GM12878 (cell line): ENCODE results near the gene COL7A1. TPM values are rescaled to one million over a fixed set of nuclear protein-coding genes. Genes with fewer than 3 reads are reported as not detected.

Source experiments
- BCLAF1 ChIP-seq: fragments of 450-650 bp; IDR thresholded peaks from 2 replicates; pipeline ENCODE4 v1.6.1; 2017; ENCODE audit warnings: antibody characterized with exemption, mild to moderate bottlenecking, moderate library complexity
- BMI1 ChIP-seq: fragments of 450-650 bp; IDR thresholded peaks from 2 replicates; pipeline ENCODE4 v1.6.1; 2016; ENCODE audit warnings: mild to moderate bottlenecking, moderate library complexity, borderline replicate concordance
- CBX5 ChIP-seq: sonication (generic); IDR thresholded peaks from 2 replicates; pipeline ENCODE4 v1.6.1; 2016; ENCODE audit warnings: low read depth, moderate library complexity, mild to moderate bottlenecking, inconsistent platforms
- CHD4 ChIP-seq: fragments of 200-600 bp; sonication (generic); IDR thresholded peaks from 2 replicates; pipeline ENCODE4 v1.6.1; 2016; ENCODE audit warnings: mild to moderate bottlenecking
- CREM ChIP-seq: IDR thresholded peaks from 2 replicates; pipeline ENCODE4 v1.6.1; 2014; ENCODE audit warnings: antibody characterized with exemption, low read depth
- ESRRA ChIP-seq: IDR thresholded peaks from 2 replicates; pipeline ENCODE4 v1.6.1; 2012; ENCODE audit warnings: mild to moderate bottlenecking, low read length, improper control_type of control experiment
- IKZF2 ChIP-seq, 2 experiments: fragments of 450-650 bp; IDR thresholded peaks; 2 replicates each; pipeline ENCODE4 v1.6.1; 2017; ENCODE audit warnings: mild to moderate bottlenecking in 2 of 2, moderate library complexity in 2 of 2
- LARP7 ChIP-seq: fragments of 450-650 bp; IDR thresholded peaks from 2 replicates; pipeline ENCODE4 v1.6.1; 2017; ENCODE audit warnings: mild to moderate bottlenecking
- NFYB ChIP-seq: IDR thresholded peaks from 2 replicates; pipeline ENCODE4 v1.6.1; 2011; ENCODE audit warnings: low read depth, mild to moderate bottlenecking, low read length, improper control_type of control experiment, moderate library complexity; ENCODE audit not compliant: insufficient read depth
- PML ChIP-seq: IDR thresholded peaks from 2 replicates; pipeline ENCODE4 v1.6.1; 2012; ENCODE audit warnings: low read length, inconsistent platforms
- POU2F2 ChIP-seq: IDR thresholded peaks from 3 replicates; pipeline ENCODE4 v1.6.1; 2011; ENCODE audit warnings: low read depth, mild to moderate bottlenecking, low read length, borderline replicate concordance
- RAD51 ChIP-seq: fragments of 450-650 bp; IDR thresholded peaks from 2 replicates; pipeline ENCODE4 v1.6.1; 2016; ENCODE audit warnings: moderate library complexity, mild to moderate bottlenecking, inconsistent platforms
- SMAD1 ChIP-seq: fragments of 450-650 bp; IDR thresholded peaks from 2 replicates; pipeline ENCODE4 v1.6.1; 2018; ENCODE audit warnings: mild to moderate bottlenecking, low read depth; ENCODE audit not compliant: partially characterized antibody
- SMARCA5 ChIP-seq: fragments of 450-650 bp; IDR thresholded peaks from 2 replicates; pipeline ENCODE4 v1.6.1; 2017; ENCODE audit warnings: mild to moderate bottlenecking
- SPI1 ChIP-seq: IDR thresholded peaks from 2 replicates; pipeline ENCODE4 v1.6.1; 2011; ENCODE audit warnings: low read depth, mild to moderate bottlenecking, low read length, moderate library complexity, borderline replicate concordance; ENCODE audit not compliant: insufficient read depth
- TAF1 ChIP-seq: IDR thresholded peaks from 2 replicates; pipeline ENCODE4 v1.6.1; 2011; ENCODE audit warnings: mild to moderate bottlenecking, low read depth, low read length, borderline replicate concordance
- ZBED1 ChIP-seq: IDR thresholded peaks from 2 replicates; pipeline ENCODE4 v1.6.1; 2016; ENCODE audit warnings: borderline replicate concordance
- polyA plus RNA-seq, 11 experiments: library from polyadenylated mRNA; depleted of rRNA in 4 of 11; unstranded in 6 of 11; stranded (reverse) in 5 of 11; fragments of >200 nt; fragmentation: Nextera tagmentation in 4 of 11; fragmentation: Illumina TruSeq in 1 of 11; extraction: Ambion mirVana in 4 of 11; extraction: Trizol in 1 of 11; gene quantifications; 1 replicate in 1 of 11; 2 replicates in 10 of 11; pipeline versions ENCODE4 v1.2.1 to v1.2.3, GENCODE V29; 2011 to 2016; ENCODE audit warnings: inconsistent platforms in 2 of 11, missing spikeins in 2 of 11, low read depth in 1 of 11
- total RNA-seq, 4 experiments: library from RNA; depleted of rRNA in 3 of 4; stranded (reverse); fragments of >200 nt in 3 of 4; fragmentation: Illumina TruSeq in 1 of 4; extraction: Trizol in 1 of 4; gene quantifications; 2 replicates each; pipeline versions ENCODE4 v1.2.1 to v1.2.3, GENCODE V29; 2013 to 2021
- TF ChIP-seq, protein P1 (sequence below): fragments of 450-650 bp; IDR thresholded peaks from 2 replicates; pipeline ENCODE4 v1.6.1; 2017; ENCODE audit warnings: low read depth, mild to moderate bottlenecking, moderate library complexity
- TF ChIP-seq, protein P2 (sequence below): IDR thresholded peaks from 2 replicates; pipeline ENCODE4 v1.6.1; 2012; ENCODE audit warnings: low read length, inconsistent platforms
- TF ChIP-seq, protein P3 (sequence below): fragments of 450-650 bp; IDR thresholded peaks from 2 replicates; pipeline ENCODE4 v1.6.1; 2018; ENCODE audit warnings: borderline replicate concordance, mild to moderate bottlenecking; ENCODE audit not compliant: partially characterized antibody

COL7A1 gene
- total and polyA plus RNA-seq, 10 of the 15 experiments (the other 5 are each of a cell fraction or from before 2014, with no cell fraction given): 0.01 to 1.9 (median 0.29) TPM; not detected in 1

DNA sequence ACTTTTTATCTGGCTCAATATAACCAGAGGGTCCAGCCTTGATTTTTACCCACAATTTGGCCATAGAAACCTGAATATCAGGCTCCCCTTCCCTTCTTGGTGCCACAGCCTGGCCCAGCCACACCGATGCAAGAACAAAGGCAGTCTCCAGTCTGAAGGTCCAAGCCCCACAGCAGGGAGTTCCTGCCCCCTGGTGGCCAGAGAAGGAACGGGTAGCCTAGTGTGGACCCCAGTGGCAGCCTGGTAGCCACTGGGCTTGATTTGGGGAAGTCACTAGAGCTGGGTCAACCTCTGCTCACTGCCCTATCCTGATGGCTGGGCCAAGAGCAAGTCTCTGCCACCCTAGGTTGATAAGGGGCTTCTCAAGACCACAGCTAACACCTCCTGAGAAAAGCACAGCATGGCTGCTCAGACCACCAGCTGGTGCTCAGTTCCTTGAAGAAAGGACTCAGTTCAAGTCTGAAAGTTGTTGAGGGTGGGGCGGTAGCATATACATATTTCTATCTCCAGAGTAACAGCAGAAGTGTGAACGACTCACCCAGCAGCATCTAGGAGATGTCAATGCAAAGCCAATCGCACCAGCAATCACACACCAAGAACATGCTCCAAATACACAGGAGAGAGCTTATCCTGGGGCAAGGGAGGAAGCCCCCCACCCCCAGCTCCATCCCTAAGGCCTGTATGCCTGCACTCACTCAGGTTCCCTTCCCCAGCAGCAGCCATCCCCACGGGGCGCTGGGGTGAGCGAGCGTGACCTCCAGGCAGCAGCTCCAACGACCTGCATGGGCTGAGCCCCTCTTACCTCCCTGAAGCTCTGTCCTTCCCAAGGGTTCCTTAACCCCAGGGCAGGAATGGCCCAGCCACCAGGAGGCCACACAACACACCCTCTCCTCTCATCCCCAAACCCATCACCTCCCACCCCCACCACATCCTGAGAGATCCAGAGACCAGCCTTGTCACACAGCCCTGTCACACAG, 46.1 kb downstream of the COL7A1 start (continued):
- TF ChIP-seq, protein P1, sequence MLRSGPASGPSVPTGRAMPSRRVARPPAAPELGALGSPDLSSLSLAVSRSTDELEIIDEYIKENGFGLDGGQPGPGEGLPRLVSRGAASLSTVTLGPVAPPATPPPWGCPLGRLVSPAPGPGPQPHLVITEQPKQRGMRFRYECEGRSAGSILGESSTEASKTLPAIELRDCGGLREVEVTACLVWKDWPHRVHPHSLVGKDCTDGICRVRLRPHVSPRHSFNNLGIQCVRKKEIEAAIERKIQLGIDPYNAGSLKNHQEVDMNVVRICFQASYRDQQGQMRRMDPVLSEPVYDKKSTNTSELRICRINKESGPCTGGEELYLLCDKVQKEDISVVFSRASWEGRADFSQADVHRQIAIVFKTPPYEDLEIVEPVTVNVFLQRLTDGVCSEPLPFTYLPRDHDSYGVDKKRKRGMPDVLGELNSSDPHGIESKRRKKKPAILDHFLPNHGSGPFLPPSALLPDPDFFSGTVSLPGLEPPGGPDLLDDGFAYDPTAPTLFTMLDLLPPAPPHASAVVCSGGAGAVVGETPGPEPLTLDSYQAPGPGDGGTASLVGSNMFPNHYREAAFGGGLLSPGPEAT: no peak
- TF ChIP-seq ZBED1 (no peak), IKZF2 (IDR thresholded peaks at IDR 0.05) (no peak), CBX5 (no peak), POU2F2 (no peak), CHD4 (no peak), CREM (no peak), RAD51 (no peak), SMARCA5 (peak; percentile 47; the same call in 1 of the 2 replicates), NFYB (no peak), ESRRA (no peak), LARP7 (no peak), BCLAF1 (no peak), PML (no peak), BMI1 (no peak), TAF1 (no peak), SMAD1 (no peak), SPI1 (peak; percentile 60; the same call in 1 of the 2 replicates)
- TF ChIP-seq, protein P2, sequence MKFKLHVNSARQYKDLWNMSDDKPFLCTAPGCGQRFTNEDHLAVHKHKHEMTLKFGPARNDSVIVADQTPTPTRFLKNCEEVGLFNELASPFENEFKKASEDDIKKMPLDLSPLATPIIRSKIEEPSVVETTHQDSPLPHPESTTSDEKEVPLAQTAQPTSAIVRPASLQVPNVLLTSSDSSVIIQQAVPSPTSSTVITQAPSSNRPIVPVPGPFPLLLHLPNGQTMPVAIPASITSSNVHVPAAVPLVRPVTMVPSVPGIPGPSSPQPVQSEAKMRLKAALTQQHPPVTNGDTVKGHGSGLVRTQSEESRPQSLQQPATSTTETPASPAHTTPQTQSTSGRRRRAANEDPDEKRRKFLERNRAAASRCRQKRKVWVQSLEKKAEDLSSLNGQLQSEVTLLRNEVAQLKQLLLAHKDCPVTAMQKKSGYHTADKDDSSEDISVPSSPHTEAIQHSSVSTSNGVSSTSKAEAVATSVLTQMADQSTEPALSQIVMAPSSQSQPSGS: no peak
- TF ChIP-seq, protein P3, sequence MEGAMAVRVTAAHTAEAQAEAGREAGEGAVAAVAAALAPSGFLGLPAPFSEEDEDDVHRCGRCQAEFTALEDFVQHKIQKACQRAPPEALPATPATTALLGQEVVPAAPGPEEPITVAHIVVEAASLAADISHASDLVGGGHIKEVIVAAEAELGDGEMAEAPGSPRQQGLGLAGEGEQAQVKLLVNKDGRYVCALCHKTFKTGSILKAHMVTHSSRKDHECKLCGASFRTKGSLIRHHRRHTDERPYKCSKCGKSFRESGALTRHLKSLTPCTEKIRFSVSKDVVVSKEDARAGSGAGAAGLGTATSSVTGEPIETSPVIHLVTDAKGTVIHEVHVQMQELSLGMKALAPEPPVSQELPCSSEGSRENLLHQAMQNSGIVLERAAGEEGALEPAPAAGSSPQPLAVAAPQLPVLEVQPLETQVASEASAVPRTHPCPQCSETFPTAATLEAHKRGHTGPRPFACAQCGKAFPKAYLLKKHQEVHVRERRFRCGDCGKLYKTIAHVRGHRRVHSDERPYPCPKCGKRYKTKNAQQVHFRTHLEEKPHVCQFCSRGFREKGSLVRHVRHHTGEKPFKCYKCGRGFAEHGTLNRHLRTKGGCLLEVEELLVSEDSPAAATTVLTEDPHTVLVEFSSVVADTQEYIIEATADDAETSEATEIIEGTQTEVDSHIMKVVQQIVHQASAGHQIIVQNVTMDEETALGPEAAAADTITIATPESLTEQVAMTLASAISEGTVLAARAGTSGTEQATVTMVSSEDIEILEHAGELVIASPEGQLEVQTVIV: no peak
